HG02571 (cell line): ENCODE data around the gene CD164L2.
"Not testable (repeated sequence)": the region's sequence is repeated elsewhere in the genome, so short reads cannot be mapped to it uniquely, and the experiment has no call there.

Source experiments
- ATAC-seq: cut with Tn5 transposase; IDR thresholded peaks from one replicate; pipeline ENCODE4 v1.9.1; 2021; ENCODE audit warnings: mild to moderate bottlenecking, moderate library complexity; ENCODE audit not compliant: unreplicated experiment

The CD164L2 gene

GRCh38 chr1:27405598-27406361 lies 22.6 kb upstream of the CD164L2 start:
- ATAC-seq: not testable (repeated sequence)

GRCh38 chr1:27405074-27405473 lies 21.9 kb upstream of the CD164L2 start:
- ATAC-seq: no peak

- ATAC-seq: no peak
These were observed 20.8 kb upstream of the CD164L2 start for GRCh38 chr1:27403931-27404330.

- ATAC-seq: no peak
These were observed 20.1 kb upstream of the CD164L2 start for GRCh38 chr1:27403065-27403726.

GRCh38 chr1:27402349-27402754 lies 19.2 kb upstream of the CD164L2 start:
- no peak for ATAC-seq

- no peak for ATAC-seq
These were observed 17.8 kb upstream of the CD164L2 start for GRCh38 chr1:27400963-27401341.

GRCh38 chr1:27400082-27400962 lies 17.2 kb upstream of the CD164L2 start:
- ATAC-seq: no peak

GRCh38 chr1:27399251-27400025 lies 16.3 kb upstream of the CD164L2 start:
- ATAC-seq: no peak

- ATAC-seq: no peak
These were observed 15.4 kb upstream of the CD164L2 start for GRCh38 chr1:27398405-27399149.

- ATAC-seq: no peak
These were observed 14.6 kb upstream of the CD164L2 start for GRCh38 chr1:27397749-27398148.

GRCh38 chr1:27397110-27397509 lies 14.0 kb upstream of the CD164L2 start:
- ATAC-seq: no peak

- ATAC-seq: no peak
These were observed 12.5 kb upstream of the CD164L2 start for GRCh38 chr1:27395441-27396195.

GRCh38 chr1:27394925-27395324 lies 11.8 kb upstream of the CD164L2 start:
- no peak for ATAC-seq

- no peak for ATAC-seq
These were observed 11.1 kb upstream of the CD164L2 start for GRCh38 chr1:27394282-27394658.

GRCh38 chr1:27393641-27394281 lies 10.6 kb upstream of the CD164L2 start:
- ATAC-seq: no peak

GRCh38 chr1:27392778-27393635 lies 9.9 kb upstream of the CD164L2 start:
- no peak for ATAC-seq

GRCh38 chr1:27392096-27392777 lies 9.1 kb upstream of the CD164L2 start, which contains the start of gene GPR3:
GPR3 (plus strand) TSS chr1:27392622; CDS start chr1:27393799, 1,177 bp downstream.
- no peak for ATAC-seq
